ENCODE results near the gene PACSIN2.

Gene PACSIN2

GRCh38 chr22:42873356-42873755 is 141.6 kb downstream of the PACSIN2 start:
- DNase-seq (ENCODE audit: low read depth in 1 of 2, low spot score in 1 of 2) = no peak
- TF ChIP-seq POLR2AphosphoS5 (IDR thresholded peaks at IDR 0.05; ENCODE audit: low read depth) (no peak), GABPA (IDR thresholded peaks at IDR 0.05; ENCODE audit: low read depth) (no peak), CTCF (IDR thresholded peaks at IDR 0.05; ENCODE audit: insufficient read depth, low read length) (no peak), SPI1 (IDR thresholded peaks at IDR 0.05; ENCODE audit: borderline replicate concordance, low read depth) (no peak), REST (IDR thresholded peaks at IDR 0.05; ENCODE audit: insufficient replicate concordance, low read depth) (no peak)
- H3K4me3 ChIP-seq (replicated peaks; ENCODE audit: insufficient read depth, low read length) = no peak overlapping the region
- no peaks in the 10 kb centered on the region for H3K27me3 ChIP-seq (ENCODE audit: insufficient read depth, poor library complexity, severe bottlenecking)
- no peak overlapping the region for H3K27ac ChIP-seq (replicated peaks)

- no peak for TF ChIP-seq CTCF (IDR thresholded peaks at IDR 0.05; ENCODE audit: insufficient read depth, low read length)
- TF ChIP-seq SPI1 (IDR thresholded peaks at IDR 0.05; ENCODE audit: borderline replicate concordance, low read depth) = no peak
- no peak for TF ChIP-seq GABPA (IDR thresholded peaks at IDR 0.05; ENCODE audit: low read depth)
- no peak for TF ChIP-seq POLR2AphosphoS5 (IDR thresholded peaks at IDR 0.05; ENCODE audit: low read depth)
- no peak for TF ChIP-seq REST (IDR thresholded peaks at IDR 0.05; ENCODE audit: insufficient replicate concordance, low read depth)
- no peak for DNase-seq (ENCODE audit: low read depth in 1 of 2, low spot score in 1 of 2)
- Histone ChIP-seq H3K27me3 (ENCODE audit: insufficient read depth, poor library complexity, severe bottlenecking) (no peaks in the 10 kb centered on the region), H3K27ac (replicated peaks) (no peak overlapping the region), H3K4me3 (replicated peaks; ENCODE audit: insufficient read depth, low read length) (no peak overlapping the region)
Observed at GRCh38 chr22:42872821-42873220, 142.1 kb downstream of the PACSIN2 start.

- H3K27ac ChIP-seq (replicated peaks) = no peak overlapping the region
- H3K4me3 ChIP-seq (replicated peaks; ENCODE audit: insufficient read depth, low read length) = no peak overlapping the region
- DNase-seq (ENCODE audit: low read depth in 1 of 2, low spot score in 1 of 2) = no peak
- TF ChIP-seq GABPA (IDR thresholded peaks at IDR 0.05; ENCODE audit: low read depth) = no peak
- no peak for TF ChIP-seq CTCF (IDR thresholded peaks at IDR 0.05; ENCODE audit: insufficient read depth, low read length)
- no peak for TF ChIP-seq REST (IDR thresholded peaks at IDR 0.05; ENCODE audit: insufficient replicate concordance, low read depth)
- TF ChIP-seq SPI1 (IDR thresholded peaks at IDR 0.05; ENCODE audit: borderline replicate concordance, low read depth) = no peak
- TF ChIP-seq POLR2AphosphoS5 (IDR thresholded peaks at IDR 0.05; ENCODE audit: low read depth) = no peak
- no peaks in the 10 kb centered on the region for H3K27me3 ChIP-seq (ENCODE audit: insufficient read depth, poor library complexity, severe bottlenecking)
Observed at GRCh38 chr22:42871146-42872050, 143.6 kb downstream of the PACSIN2 start.
